Liver (tissue), 3 donors: ENCODE measurements around the gene SPON2.

Experiments
- EGR1 ChIP-seq, 2 donors: IDR thresholded peaks; 2 replicates each; pipeline ENCODE4 v1.6.1; 2016 to 2018; ENCODE audit warnings: antibody characterized with exemption in 2 of 2, low read depth in 2 of 2
- FOXA1 ChIP-seq: IDR thresholded peaks from 2 replicates; pipeline ENCODE4 v1.6.1; 2016; ENCODE audit warnings: antibody characterized with exemption
- GABPA ChIP-seq, 2 donors: IDR thresholded peaks in 1 of 2; conservative IDR thresholded peaks in 1 of 2; 2 replicates each; pipeline ENCODE4 v1.6.1; 2016; ENCODE audit warnings: antibody characterized with exemption in 2 of 2, mild to moderate bottlenecking in 1 of 2, moderate library complexity in 1 of 2
- RAD21 ChIP-seq, 2 donors: IDR thresholded peaks; 2 replicates each; pipeline ENCODE4 v1.6.1; 2016; ENCODE audit warnings: antibody characterized with exemption in 2 of 2, mild to moderate bottlenecking in 2 of 2
- TAF1 ChIP-seq: conservative IDR thresholded peaks from 2 replicates; pipeline ENCODE4 v1.6.1; 2016; ENCODE audit warnings: antibody characterized with exemption, mild to moderate bottlenecking
- YY1 ChIP-seq: IDR thresholded peaks from 2 replicates; pipeline ENCODE4 v1.6.1; 2016; ENCODE audit warnings: antibody characterized with exemption, mild to moderate bottlenecking
- TF ChIP-seq, protein P1 (sequence below): fragments of 150-350 bp; IDR thresholded peaks from 2 replicates; pipeline ENCODE4 v1.5.1; 2017; ENCODE audit warnings: improper control_type of control experiment, low read depth, low read length; ENCODE audit not compliant: missing input control
- TF ChIP-seq, protein P2 (sequence below): IDR thresholded peaks from 2 replicates; pipeline ENCODE4 v1.6.1; 2016; ENCODE audit warnings: antibody characterized with exemption, mild to moderate bottlenecking
- TF ChIP-seq, protein P3 (sequence below): IDR thresholded peaks from 2 replicates; pipeline ENCODE4 v1.6.1; 2016; ENCODE audit warnings: antibody characterized with exemption
- TF ChIP-seq, protein P4 (sequence below): IDR thresholded peaks from 2 replicates; pipeline ENCODE4 v1.6.1; 2016; ENCODE audit warnings: antibody characterized with exemption
- donor health status: healthy.
- donor health status: healthy.

DNA sequence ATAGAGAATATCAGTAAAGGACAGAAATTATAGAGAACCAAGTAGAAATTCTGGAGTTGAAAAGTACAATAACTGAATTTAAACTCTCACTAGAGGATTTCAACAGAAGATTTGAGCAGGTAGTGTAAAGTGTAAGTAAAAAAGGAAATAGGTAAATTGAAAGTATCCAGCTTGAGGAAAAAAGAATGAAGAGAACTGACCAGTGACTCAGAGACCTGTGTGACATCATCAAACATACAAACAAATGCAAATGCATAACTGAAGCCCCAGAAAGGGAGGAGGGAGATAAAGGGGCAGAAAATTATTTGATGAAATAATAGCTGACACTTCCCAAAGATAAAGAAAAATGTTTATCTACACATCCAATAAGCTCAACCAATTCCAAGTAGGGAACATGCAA is 8.3 kb upstream of the SPON2 start:
- TF ChIP-seq, protein P1, sequence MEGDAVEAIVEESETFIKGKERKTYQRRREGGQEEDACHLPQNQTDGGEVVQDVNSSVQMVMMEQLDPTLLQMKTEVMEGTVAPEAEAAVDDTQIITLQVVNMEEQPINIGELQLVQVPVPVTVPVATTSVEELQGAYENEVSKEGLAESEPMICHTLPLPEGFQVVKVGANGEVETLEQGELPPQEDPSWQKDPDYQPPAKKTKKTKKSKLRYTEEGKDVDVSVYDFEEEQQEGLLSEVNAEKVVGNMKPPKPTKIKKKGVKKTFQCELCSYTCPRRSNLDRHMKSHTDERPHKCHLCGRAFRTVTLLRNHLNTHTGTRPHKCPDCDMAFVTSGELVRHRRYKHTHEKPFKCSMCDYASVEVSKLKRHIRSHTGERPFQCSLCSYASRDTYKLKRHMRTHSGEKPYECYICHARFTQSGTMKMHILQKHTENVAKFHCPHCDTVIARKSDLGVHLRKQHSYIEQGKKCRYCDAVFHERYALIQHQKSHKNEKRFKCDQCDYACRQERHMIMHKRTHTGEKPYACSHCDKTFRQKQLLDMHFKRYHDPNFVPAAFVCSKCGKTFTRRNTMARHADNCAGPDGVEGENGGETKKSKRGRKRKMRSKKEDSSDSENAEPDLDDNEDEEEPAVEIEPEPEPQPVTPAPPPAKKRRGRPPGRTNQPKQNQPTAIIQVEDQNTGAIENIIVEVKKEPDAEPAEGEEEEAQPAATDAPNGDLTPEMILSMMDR = no peak
- TF ChIP-seq GABPA (IDR thresholded peaks at IDR 0.05 in 1 of 2, conservative IDR thresholded peaks at IDR 0.05 in 1 of 2) (no peak), TAF1 (no peak), RAD21 (IDR thresholded peaks at IDR 0.05) (no peak), YY1 (no peak), FOXA1 (no peak), EGR1 (IDR thresholded peaks at IDR 0.05; ENCODE audit: low read depth in 2 of 2) (no peak)
- TF ChIP-seq, protein P2, sequence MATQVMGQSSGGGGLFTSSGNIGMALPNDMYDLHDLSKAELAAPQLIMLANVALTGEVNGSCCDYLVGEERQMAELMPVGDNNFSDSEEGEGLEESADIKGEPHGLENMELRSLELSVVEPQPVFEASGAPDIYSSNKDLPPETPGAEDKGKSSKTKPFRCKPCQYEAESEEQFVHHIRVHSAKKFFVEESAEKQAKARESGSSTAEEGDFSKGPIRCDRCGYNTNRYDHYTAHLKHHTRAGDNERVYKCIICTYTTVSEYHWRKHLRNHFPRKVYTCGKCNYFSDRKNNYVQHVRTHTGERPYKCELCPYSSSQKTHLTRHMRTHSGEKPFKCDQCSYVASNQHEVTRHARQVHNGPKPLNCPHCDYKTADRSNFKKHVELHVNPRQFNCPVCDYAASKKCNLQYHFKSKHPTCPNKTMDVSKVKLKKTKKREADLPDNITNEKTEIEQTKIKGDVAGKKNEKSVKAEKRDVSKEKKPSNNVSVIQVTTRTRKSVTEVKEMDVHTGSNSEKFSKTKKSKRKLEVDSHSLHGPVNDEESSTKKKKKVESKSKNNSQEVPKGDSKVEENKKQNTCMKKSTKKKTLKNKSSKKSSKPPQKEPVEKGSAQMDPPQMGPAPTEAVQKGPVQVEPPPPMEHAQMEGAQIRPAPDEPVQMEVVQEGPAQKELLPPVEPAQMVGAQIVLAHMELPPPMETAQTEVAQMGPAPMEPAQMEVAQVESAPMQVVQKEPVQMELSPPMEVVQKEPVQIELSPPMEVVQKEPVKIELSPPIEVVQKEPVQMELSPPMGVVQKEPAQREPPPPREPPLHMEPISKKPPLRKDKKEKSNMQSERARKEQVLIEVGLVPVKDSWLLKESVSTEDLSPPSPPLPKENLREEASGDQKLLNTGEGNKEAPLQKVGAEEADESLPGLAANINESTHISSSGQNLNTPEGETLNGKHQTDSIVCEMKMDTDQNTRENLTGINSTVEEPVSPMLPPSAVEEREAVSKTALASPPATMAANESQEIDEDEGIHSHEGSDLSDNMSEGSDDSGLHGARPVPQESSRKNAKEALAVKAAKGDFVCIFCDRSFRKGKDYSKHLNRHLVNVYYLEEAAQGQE = no peak
- TF ChIP-seq, protein P3, sequence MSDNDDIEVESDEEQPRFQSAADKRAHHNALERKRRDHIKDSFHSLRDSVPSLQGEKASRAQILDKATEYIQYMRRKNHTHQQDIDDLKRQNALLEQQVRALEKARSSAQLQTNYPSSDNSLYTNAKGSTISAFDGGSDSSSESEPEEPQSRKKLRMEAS = no peak
- TF ChIP-seq, protein P4, sequence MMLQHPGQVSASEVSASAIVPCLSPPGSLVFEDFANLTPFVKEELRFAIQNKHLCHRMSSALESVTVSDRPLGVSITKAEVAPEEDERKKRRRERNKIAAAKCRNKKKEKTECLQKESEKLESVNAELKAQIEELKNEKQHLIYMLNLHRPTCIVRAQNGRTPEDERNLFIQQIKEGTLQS = no peak
